HEK293T (cell line): Measurements from ENCODE around the gene CEP41.

Experiments used
- CTCF ChIA-PET: fragments of 350-600 bp; formaldehyde crosslinking; extraction: SDS; loops from one replicate; lab custom pipeline; 2021; ENCODE audit warnings: antibody characterized with exemption, inconsistent platforms; lab: Yijun Ruan, JAX
- POLR2A ChIA-PET: fragments of 350-600 bp; formaldehyde crosslinking; extraction: SDS; loops from one replicate; lab custom pipeline; 2020; ENCODE audit warnings: antibody characterized with exemption, inconsistent platforms; lab: Yijun Ruan, JAX
- DNase-seq: peaks from one replicate; pipeline ENCODE4 v3.0.0; 2012; ENCODE audit warnings: mixed read lengths; ENCODE audit errors: extremely low spot score
- ARNT ChIP-seq: fragments of 450-650 bp; IDR thresholded peaks from 2 replicates; pipeline ENCODE4 v1.6.1; 2017; ENCODE audit warnings: mild to moderate bottlenecking
- BHLHE40 ChIP-seq: fragments of 450-650 bp; IDR thresholded peaks from 2 replicates; pipeline ENCODE4 v1.6.1; 2016; ENCODE audit warnings: mild to moderate bottlenecking, moderate library complexity, borderline replicate concordance
- CTBP1 ChIP-seq: fragments of 450-650 bp; IDR thresholded peaks from 2 replicates; pipeline ENCODE4 v1.6.1; 2016; ENCODE audit warnings: borderline replicate concordance
- ELF4 ChIP-seq: fragments of 450-650 bp; IDR thresholded peaks from 2 replicates; pipeline ENCODE4 v1.6.1; 2017; ENCODE audit warnings: antibody characterized with exemption
- FOXA1 ChIP-seq: fragments of 450-650 bp; IDR thresholded peaks from 2 replicates; pipeline ENCODE4 v1.6.1; 2016; ENCODE audit warnings: mild to moderate bottlenecking
- FOXK2 ChIP-seq: fragments of 450-650 bp; IDR thresholded peaks from 2 replicates; pipeline ENCODE4 v1.6.1; 2016; ENCODE audit warnings: mild to moderate bottlenecking
- FOXM1 ChIP-seq: fragments of 450-650 bp; IDR thresholded peaks from 2 replicates; pipeline ENCODE4 v1.6.1; 2017; ENCODE audit warnings: mild to moderate bottlenecking, borderline replicate concordance
- HDGF ChIP-seq: fragments of 450-650 bp; IDR thresholded peaks from 2 replicates; pipeline ENCODE4 v1.6.1; 2017; ENCODE audit warnings: antibody characterized with exemption, borderline replicate concordance
- L3MBTL2 ChIP-seq: fragments of 450-650 bp; conservative IDR thresholded peaks from 2 replicates; pipeline ENCODE4 v1.6.1; 2016; ENCODE audit warnings: mild to moderate bottlenecking
- LEF1 ChIP-seq: fragments of 450-650 bp; IDR thresholded peaks from 2 replicates; pipeline ENCODE4 v1.6.1; 2017; ENCODE audit warnings: mild to moderate bottlenecking, borderline replicate concordance
- NFRKB ChIP-seq: fragments of 450-650 bp; IDR thresholded peaks from 2 replicates; pipeline ENCODE4 v1.6.1; 2016; ENCODE audit warnings: mild to moderate bottlenecking, moderate library complexity
- PKNOX1 ChIP-seq: fragments of 450-650 bp; IDR thresholded peaks from 2 replicates; pipeline ENCODE4 v1.6.1; 2016
- SP1 ChIP-seq: fragments of 450-650 bp; IDR thresholded peaks from 2 replicates; pipeline ENCODE4 v1.6.1; 2017
- SUZ12 ChIP-seq: fragments of 450-650 bp; IDR thresholded peaks from 2 replicates; pipeline ENCODE4 v1.6.1; 2016; ENCODE audit warnings: mild to moderate bottlenecking
- TARDBP ChIP-seq: fragments of 450-650 bp; IDR thresholded peaks from 2 replicates; pipeline ENCODE4 v1.6.1; 2016
- ZNF384 ChIP-seq: fragments of 450-650 bp; IDR thresholded peaks from 2 replicates; pipeline ENCODE4 v1.6.1; 2016

Gene CEP41

DNA sequence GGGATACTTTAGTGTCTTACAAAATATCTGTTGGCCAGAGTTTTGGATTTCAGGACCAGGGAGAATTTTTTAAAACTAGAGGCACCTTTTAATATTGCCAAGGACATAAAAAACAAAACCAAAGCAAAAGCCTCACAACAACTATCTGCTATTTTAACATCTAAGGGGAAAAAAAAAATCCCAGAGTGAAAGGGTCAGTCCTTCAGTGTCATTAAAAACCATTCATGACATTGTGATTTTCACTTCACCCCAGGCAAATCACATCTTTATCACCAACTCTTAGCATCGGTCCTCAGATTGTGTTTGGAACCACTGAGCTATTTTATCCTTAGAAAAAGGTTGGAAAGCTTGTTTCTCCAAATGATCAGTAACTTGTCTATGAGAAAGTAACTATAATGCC, 10.7 kb downstream of the CEP41 start:
- no peak for DNase-seq
- no peak for TF ChIP-seq ARNT
- TF ChIP-seq LEF1 = no peak
- TF ChIP-seq FOXA1 = no peak
- ChIA-PET CTCF (no interaction called here), POLR2A (no interaction called here)

- TF ChIP-seq SUZ12 (no peak), ARNT (no peak)
- ChIA-PET POLR2A (no interaction called here), CTCF (no interaction called here)
- no peak for DNase-seq
Observed at GRCh38 chr7:130429019-130429418, 11.8 kb downstream of the CEP41 start.

- POLR2A ChIA-PET = no interaction called here
- CTCF ChIA-PET = no interaction called here
Observed at GRCh38 chr7:130426564-130426963, 14.3 kb downstream of the CEP41 start.

GRCh38 chr7:130425796-130426195, 15.0 kb downstream of the CEP41 start:
- no peak for DNase-seq
- CTCF ChIA-PET = no interaction called here
- POLR2A ChIA-PET = no interaction called here
- TF ChIP-seq CTBP1 (no peak), NFRKB (no peak), BHLHE40 (no peak), TARDBP (no peak), FOXK2 (no peak)

More at GRCh38 chr7:130426564-130426963, 14.3 kb downstream of the CEP41 start:
- TF ChIP-seq TARDBP (no peak), L3MBTL2 (no peak), ARNT (no peak), HDGF (no peak), CTBP1 (no peak), ELF4 (no peak), FOXA1 (no peak), ZNF384 (no peak), FOXM1 (no peak), LEF1 (no peak)
- DNase-seq = no peak

GRCh38 chr7:130423501-130424037, 17.2 kb downstream of the CEP41 start:
- CTCF ChIA-PET = no interaction called here
- DNase-seq = no peak
- POLR2A ChIA-PET = interaction anchor here (0.9 kb wide), 1 partner anchor 17 kb away, joined by 3 read pairs; the partner anchor contains the start of gene CEP41
- no peak for TF ChIP-seq ARNT

GRCh38 chr7:130421684-130422083, 19.1 kb downstream of the CEP41 start:
- DNase-seq = no peak
- CTCF ChIA-PET = no interaction called here
- POLR2A ChIA-PET = interaction anchor here (0.6 kb wide), 1 partner anchor 217 kb away, joined by 3 read pairs; no protein-coding TSS in a partner anchor
- TF ChIP-seq CTBP1 = no peak
- no peak for TF ChIP-seq ELF4
- no peak for TF ChIP-seq ZNF384
- no peak for TF ChIP-seq FOXK2
- no peak for TF ChIP-seq HDGF
- TF ChIP-seq PKNOX1 = no peak
- no peak for TF ChIP-seq FOXM1
- TF ChIP-seq TARDBP = no peak
- TF ChIP-seq BHLHE40 = no peak
- TF ChIP-seq L3MBTL2 = no peak
- TF ChIP-seq SUZ12 = no peak
- no peak for TF ChIP-seq FOXA1
- no peak for TF ChIP-seq NFRKB
- no peak for TF ChIP-seq LEF1
- no peak for TF ChIP-seq ARNT
- no peak for TF ChIP-seq SP1

DNA sequence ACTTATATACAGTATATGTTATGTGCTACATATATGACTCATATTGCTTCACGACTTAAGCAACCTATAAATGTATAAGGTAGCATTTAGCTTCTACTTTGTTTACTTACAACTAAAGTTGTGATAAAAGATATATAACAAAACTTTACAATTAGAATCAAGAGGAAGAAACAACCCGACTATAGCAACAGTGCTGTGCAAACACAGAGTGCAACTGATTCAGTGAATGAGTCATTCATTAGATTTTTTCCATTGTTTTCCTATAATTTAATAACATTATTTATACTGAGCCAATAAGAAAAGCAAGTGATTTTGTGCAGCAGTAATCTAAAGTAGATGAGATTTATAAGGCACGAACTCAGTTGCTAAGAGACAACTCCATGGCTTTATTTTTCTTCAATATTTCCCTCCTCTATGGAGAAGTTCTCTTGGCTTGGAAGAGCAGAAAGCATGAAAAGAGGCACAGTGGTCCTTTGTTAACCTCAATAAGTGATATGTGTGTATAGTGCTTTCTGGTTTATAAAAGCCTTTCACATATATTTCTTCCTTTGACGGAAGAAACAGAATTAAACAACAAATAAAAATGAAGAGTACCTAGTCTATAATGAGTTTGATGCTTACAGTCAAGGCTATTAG, 19.8 kb downstream of the CEP41 start:
- CTCF ChIA-PET = no interaction called here
- TF ChIP-seq FOXM1 = no peak
- no peak for TF ChIP-seq ARNT
- no peak for TF ChIP-seq LEF1
- TF ChIP-seq ELF4 = no peak
- TF ChIP-seq NFRKB = no peak
- POLR2A ChIA-PET = no interaction called here
- no peak for DNase-seq

- POLR2A ChIA-PET = no interaction called here
- CTCF ChIA-PET = no interaction called here
- TF ChIP-seq SP1 = no peak
- TF ChIP-seq ZNF384 = no peak
- TF ChIP-seq ELF4 = no peak
- no peak for TF ChIP-seq FOXM1
- TF ChIP-seq PKNOX1 = no peak
- no peak for TF ChIP-seq L3MBTL2
- TF ChIP-seq CTBP1 = no peak
- no peak for TF ChIP-seq SUZ12
- TF ChIP-seq LEF1 = no peak
- no peak for TF ChIP-seq FOXK2
- TF ChIP-seq TARDBP = no peak
- no peak for TF ChIP-seq ARNT
- no peak for TF ChIP-seq HDGF
- TF ChIP-seq NFRKB = no peak
- no peak for DNase-seq
Observed at GRCh38 chr7:130419658-130420057, 21.2 kb downstream of the CEP41 start.
